ENCODE measurements around the gene CFAP107.

Gene CFAP107

DNA sequence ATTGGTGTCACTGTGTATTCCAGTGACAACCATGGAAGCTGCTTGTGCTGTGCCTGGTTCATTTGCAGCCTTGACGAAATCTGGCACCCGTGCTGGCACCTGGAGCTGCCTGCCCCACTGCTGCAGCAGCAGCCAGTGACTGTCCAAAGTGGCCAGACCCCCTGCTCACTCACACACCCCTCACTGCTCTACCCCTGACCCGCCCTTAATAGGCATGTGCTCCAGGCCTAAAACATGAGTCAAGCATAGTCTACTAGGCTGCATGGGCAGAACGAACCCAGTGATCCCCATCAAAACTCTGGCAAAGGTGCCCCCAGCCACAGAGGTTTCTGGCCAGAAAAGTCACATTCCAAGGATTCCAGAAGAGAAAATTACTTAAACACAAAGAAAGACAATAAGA lies 52.9 kb downstream of the CFAP107 start:
- Histone ChIP-seq H3K4me3 (ENCODE audit: low read depth, low read length) (no peak overlapping the region), H3K27me3 (replicated peaks) (no peaks in the 10 kb centered on the region), H3K27ac (no peak overlapping the region), H3K36me3 (replicated peaks) (no peaks in the 10 kb centered on the region)
- DNase-seq: no peak
- TF ChIP-seq, protein P1, sequence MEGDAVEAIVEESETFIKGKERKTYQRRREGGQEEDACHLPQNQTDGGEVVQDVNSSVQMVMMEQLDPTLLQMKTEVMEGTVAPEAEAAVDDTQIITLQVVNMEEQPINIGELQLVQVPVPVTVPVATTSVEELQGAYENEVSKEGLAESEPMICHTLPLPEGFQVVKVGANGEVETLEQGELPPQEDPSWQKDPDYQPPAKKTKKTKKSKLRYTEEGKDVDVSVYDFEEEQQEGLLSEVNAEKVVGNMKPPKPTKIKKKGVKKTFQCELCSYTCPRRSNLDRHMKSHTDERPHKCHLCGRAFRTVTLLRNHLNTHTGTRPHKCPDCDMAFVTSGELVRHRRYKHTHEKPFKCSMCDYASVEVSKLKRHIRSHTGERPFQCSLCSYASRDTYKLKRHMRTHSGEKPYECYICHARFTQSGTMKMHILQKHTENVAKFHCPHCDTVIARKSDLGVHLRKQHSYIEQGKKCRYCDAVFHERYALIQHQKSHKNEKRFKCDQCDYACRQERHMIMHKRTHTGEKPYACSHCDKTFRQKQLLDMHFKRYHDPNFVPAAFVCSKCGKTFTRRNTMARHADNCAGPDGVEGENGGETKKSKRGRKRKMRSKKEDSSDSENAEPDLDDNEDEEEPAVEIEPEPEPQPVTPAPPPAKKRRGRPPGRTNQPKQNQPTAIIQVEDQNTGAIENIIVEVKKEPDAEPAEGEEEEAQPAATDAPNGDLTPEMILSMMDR (IDR thresholded peaks at IDR 0.05; ENCODE audit: low read depth, low read length, missing control alignments): no peak
- in situ Hi-C loops (cut with HindIII; ENCODE audit: low pct_ligation_motif_present, low sequenced_read_pairs): no loop called here

DNA sequence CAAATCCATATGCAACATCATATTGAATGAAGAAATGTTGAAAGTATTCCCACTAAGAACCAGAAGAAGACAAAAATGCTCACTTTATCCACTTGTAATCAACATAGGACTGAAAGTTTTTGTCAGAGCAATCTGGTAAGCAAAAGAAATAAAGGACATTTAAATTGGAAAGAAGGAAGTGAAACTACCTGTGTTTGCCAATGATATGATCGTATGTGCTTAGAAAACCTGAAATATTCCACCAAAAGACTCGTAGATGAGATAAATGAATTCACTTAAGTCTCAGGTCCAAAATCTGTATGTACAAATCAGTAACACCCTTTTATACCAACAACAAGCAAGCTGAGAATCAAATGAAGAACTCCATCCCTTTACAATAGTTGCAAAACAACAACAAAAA lies 53.7 kb downstream of the CFAP107 start:
- no peak overlapping the region for H3K4me3 ChIP-seq (ENCODE audit: low read depth, low read length)
- no peak for DNase-seq
- TF ChIP-seq, protein P1 (IDR thresholded peaks at IDR 0.05; ENCODE audit: low read depth, low read length, missing control alignments): no peak
- H3K27me3 ChIP-seq (replicated peaks): no peaks in the 10 kb centered on the region
- in situ Hi-C loops (cut with HindIII; ENCODE audit: low pct_ligation_motif_present, low sequenced_read_pairs): no loop called here
- H3K27ac ChIP-seq: no peak overlapping the region
- H3K36me3 ChIP-seq (replicated peaks): no peaks in the 10 kb centered on the region

DNA sequence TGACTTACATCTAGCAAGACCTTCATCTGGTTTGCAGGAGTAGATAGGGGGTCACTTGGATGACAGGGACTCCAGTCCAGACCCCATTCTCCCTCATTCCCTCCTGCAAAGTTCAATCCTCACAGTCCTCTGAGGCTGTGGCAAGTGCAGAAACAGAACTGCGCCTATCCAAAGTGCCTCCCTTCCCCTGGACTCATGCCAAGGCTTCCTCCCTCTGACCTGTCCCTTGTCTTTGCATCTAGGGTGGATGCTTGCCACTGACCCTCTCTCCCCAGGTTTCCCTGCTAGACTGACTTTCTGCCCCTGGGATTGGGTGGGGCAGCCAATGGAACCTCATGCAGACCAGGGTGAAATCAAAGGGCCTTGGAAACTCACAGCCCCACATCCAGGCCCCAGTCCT lies 63.9 kb downstream of the CFAP107 start:
- Histone ChIP-seq H3K4me3 (ENCODE audit: low read depth, low read length) (no peak overlapping the region), H3K36me3 (replicated peaks) (no peaks in the 10 kb centered on the region), H3K27ac (no peak overlapping the region), H3K27me3 (replicated peaks) (no peaks in the 10 kb centered on the region)
- TF ChIP-seq, protein P1 (IDR thresholded peaks at IDR 0.05; ENCODE audit: low read depth, low read length, missing control alignments): no peak
- in situ Hi-C loops (cut with HindIII; ENCODE audit: low pct_ligation_motif_present, low sequenced_read_pairs): no loop called here
- DNase-seq: no peak

DNA sequence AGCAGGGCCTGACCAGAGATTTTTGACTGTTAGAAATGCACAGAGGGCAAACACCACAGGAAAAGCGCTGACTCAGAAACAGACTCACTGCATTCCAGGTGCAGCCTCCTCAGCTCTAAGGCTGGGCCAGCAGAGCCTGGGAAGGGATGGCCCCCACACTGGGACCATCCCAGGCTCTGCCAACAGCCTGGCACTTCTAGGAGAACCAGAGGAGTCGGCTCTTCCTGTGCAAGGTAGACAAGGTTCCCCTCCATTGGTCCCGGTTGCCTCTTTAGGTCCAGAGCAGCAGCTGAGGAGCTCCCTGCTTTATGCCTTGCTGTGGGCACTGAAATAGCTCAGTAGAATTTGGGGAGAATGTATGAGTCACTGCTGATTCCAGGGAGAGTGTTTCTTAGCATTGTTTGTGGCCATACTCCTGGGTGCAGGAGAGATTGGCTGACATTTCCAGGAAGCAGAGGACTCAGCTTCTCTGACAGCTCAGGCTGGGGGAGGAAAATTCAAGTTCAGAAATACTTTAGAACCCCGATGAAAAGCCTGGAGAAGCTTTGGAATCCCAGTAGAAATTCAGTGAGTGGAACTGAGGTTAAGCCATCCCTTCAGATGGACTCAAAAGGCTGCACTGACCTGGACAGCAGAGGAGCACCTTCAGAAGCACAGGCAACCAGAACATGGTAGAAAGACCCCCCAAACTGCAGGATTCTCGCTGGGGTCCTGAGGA lies 64.8 kb downstream of the CFAP107 start:
- Histone ChIP-seq H3K4me3 (ENCODE audit: low read depth, low read length) (no peak overlapping the region), H3K27me3 (replicated peaks) (no peaks in the 10 kb centered on the region), H3K36me3 (replicated peaks) (no peaks in the 10 kb centered on the region), H3K27ac (no peak overlapping the region)
- DNase-seq: no peak
- TF ChIP-seq, protein P1 (IDR thresholded peaks at IDR 0.05; ENCODE audit: low read depth, low read length, missing control alignments): no peak
- in situ Hi-C loops (cut with HindIII; ENCODE audit: low pct_ligation_motif_present, low sequenced_read_pairs): no loop called here

DNA sequence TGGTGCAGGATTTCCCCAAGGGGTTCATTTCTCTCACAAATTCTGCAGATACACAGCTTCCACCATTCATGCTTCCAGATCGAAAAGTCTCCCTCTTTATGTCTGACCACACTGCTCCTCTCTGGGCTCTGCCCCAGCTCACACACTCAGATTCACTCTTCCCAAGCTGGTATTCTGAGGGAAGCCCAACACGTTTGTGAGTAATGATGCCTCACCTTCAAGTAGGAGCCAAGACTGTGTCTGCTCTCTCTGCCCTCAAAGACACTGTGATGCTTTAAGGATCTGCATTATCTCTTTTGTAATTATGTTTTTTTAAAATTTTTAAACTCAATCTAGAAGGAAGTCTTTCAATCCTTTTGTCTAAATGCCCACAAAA lies 65.4 kb downstream of the CFAP107 start:
- Histone ChIP-seq H3K4me3 (ENCODE audit: low read depth, low read length) (no peak overlapping the region), H3K27ac (no peak overlapping the region), H3K27me3 (replicated peaks) (no peaks in the 10 kb centered on the region), H3K36me3 (replicated peaks) (no peaks in the 10 kb centered on the region)
- TF ChIP-seq, protein P1 (IDR thresholded peaks at IDR 0.05; ENCODE audit: low read depth, low read length, missing control alignments): no peak
- in situ Hi-C loops (cut with HindIII; ENCODE audit: low pct_ligation_motif_present, low sequenced_read_pairs): no loop called here
- no peak for DNase-seq

Data from brain microvascular endothelial cell (primary cell).